Smooth muscle cell (in vitro differentiated cells): Measurements from ENCODE around the gene CFAP210. TPM values are rescaled to one million over a fixed set of nuclear protein-coding genes. Genes with fewer than 3 reads are reported as not detected.

Experiments used
- DNase-seq: peaks from one replicate; lab custom pipeline; 2025; ENCODE audit not compliant: unreplicated experiment; lab: John Stamatoyannopoulos, UW
- H2AFZ ChIP-seq: fragments of 200-600 bp; sonication (generic); 2 replicates; pipeline ENCODE4 v1.6.0; 2016; ENCODE audit warnings: antibody characterized with exemption, low read depth, mild to moderate bottlenecking
- H3F3A ChIP-seq: fragments of 200-600 bp; sonication (generic); 2 replicates; pipeline ENCODE4 v1.6.0; 2017; ENCODE audit warnings: antibody characterized with exemption, low read depth
- H3K27ac ChIP-seq: fragments of 200-600 bp; sonication (generic); 2 replicates; pipeline ENCODE4 v1.5.1; 2016; ENCODE audit warnings: low read depth, mild to moderate bottlenecking
- H3K27me3 ChIP-seq: fragments of 200-600 bp; sonication (generic); 2 replicates; pipeline ENCODE4 v1.6.1; 2016; ENCODE audit warnings: low read depth, mild to moderate bottlenecking
- H3K36me3 ChIP-seq: fragments of 200-600 bp; sonication (generic); 2 replicates; pipeline ENCODE4 v1.5.1; 2016; ENCODE audit warnings: low read depth
- H3K4me1 ChIP-seq: fragments of 200-600 bp; sonication (generic); 2 replicates; pipeline ENCODE4 v1.5.1; 2016; ENCODE audit warnings: low read depth
- H3K4me2 ChIP-seq: fragments of 200-600 bp; sonication (generic); 2 replicates; pipeline ENCODE4 v1.6.0; 2016; ENCODE audit warnings: mild to moderate bottlenecking
- H3K4me3 ChIP-seq: fragments of 200-600 bp; sonication (generic); 2 replicates; pipeline ENCODE4 v1.5.1; 2016; ENCODE audit warnings: mild to moderate bottlenecking
- H3K79me2 ChIP-seq: fragments of 200-600 bp; sonication (generic); 2 replicates; pipeline ENCODE4 v1.6.0; 2016; ENCODE audit warnings: low read depth, mild to moderate bottlenecking
- H3K9ac ChIP-seq: fragments of 200-600 bp; sonication (generic); 2 replicates; pipeline ENCODE4 v1.6.0; 2016; ENCODE audit warnings: low read depth
- H3K9me3 ChIP-seq: fragments of 200-600 bp; sonication (generic); replicated peaks from 2 replicates; pipeline ENCODE4 v1.5.1; 2016; ENCODE audit warnings: low read depth
- H4K20me1 ChIP-seq: fragments of 200-600 bp; sonication (generic); 2 replicates; pipeline ENCODE4 v1.6.0; 2016; ENCODE audit warnings: low read depth
- CTCF ChIP-seq: fragments of 200-600 bp; sonication (generic); IDR thresholded peaks from 2 replicates; pipeline ENCODE4 v1.5.1; 2017; ENCODE audit warnings: borderline replicate concordance, mild to moderate bottlenecking, antibody characterized with exemption; ENCODE audit not compliant: insufficient read depth, poor library complexity, severe bottlenecking
- WGBS: methylation state at CpG from one replicate; pipeline ENCODE4 v1.1.7; 2016; ENCODE audit warnings: low lambda C conversion rate; 5-methylcytosine and 5-hydroxymethylcytosine counted together
- polyA plus RNA-seq: library from polyadenylated mRNA; unstranded; fragments of >200 nt; fragmentation: Nextera tagmentation; extraction: Ambion mirVana; gene quantifications from 2 replicates; pipeline ENCODE4 v1.2.1, GENCODE V29; 2016
- total RNA-seq: library from RNA; depleted of rRNA; stranded (reverse); fragments of >200 nt; gene quantifications from 2 replicates; pipeline ENCODE4 v1.2.3, GENCODE V29; 2014

The CFAP210 gene
- total and polyA plus RNA-seq, 2 experiments from 2014 or later = 0.13 TPM; not detected in 1

GRCh38 chr2:169656164-169656563, 38.0 kb downstream of the CFAP210 start:
- Histone ChIP-seq H3K27me3 (peaks cover 9% of the 10 kb centered on the region), H3F3A (no peaks in the 10 kb centered on the region), H3K27ac (no peak overlapping the region), H3K36me3 (no peaks in the 10 kb centered on the region), H4K20me1 (no peaks in the 10 kb centered on the region), H3K4me3 (no peak overlapping the region), H3K4me2 (no peak overlapping the region), H3K4me1 (no peaks in the 10 kb centered on the region), H3K79me2 (no peaks in the 10 kb centered on the region), H2AFZ (no peak overlapping the region), H3K9me3 (no peaks in the 10 kb centered on the region), H3K9ac (no peak overlapping the region)
- 58% methylated on average over 3 of the region's 3 CpGs for WGBS
- no peak for DNase-seq
- no peak for TF ChIP-seq CTCF

GRCh38 chr2:169653636-169654035, 40.6 kb downstream of the CFAP210 start:
- no peaks in the 10 kb centered on the region for H3K4me1 ChIP-seq
- H3F3A ChIP-seq = no peaks in the 10 kb centered on the region
- H2AFZ ChIP-seq = no peak overlapping the region
- DNase-seq = no peak
- H4K20me1 ChIP-seq = no peaks in the 10 kb centered on the region
- no peak overlapping the region for H3K4me2 ChIP-seq
- WGBS = 65% methylated on average over 3 of the region's 3 CpGs
- H3K79me2 ChIP-seq = no peaks in the 10 kb centered on the region
- H3K4me3 ChIP-seq = no peak overlapping the region
- H3K9me3 ChIP-seq = no peaks in the 10 kb centered on the region
- H3K9ac ChIP-seq = no peak overlapping the region
- H3K27me3 ChIP-seq = peaks cover 9% of the 10 kb centered on the region
- TF ChIP-seq CTCF = no peak
- H3K27ac ChIP-seq = no peak overlapping the region
- no peaks in the 10 kb centered on the region for H3K36me3 ChIP-seq

GRCh38 chr2:169649278-169649677, 44.9 kb downstream of the CFAP210 start:
- TF ChIP-seq CTCF = no peak
- Histone ChIP-seq H3K27ac (no peak overlapping the region), H3K36me3 (no peaks in the 10 kb centered on the region), H3K79me2 (no peaks in the 10 kb centered on the region), H3K27me3 (peaks cover 4% of the 10 kb centered on the region), H3K9ac (no peak overlapping the region), H4K20me1 (no peaks in the 10 kb centered on the region), H3K9me3 (no peaks in the 10 kb centered on the region), H3F3A (peaks cover 3% of the 10 kb centered on the region), H2AFZ (no peak overlapping the region), H3K4me2 (no peak overlapping the region), H3K4me1 (no peaks in the 10 kb centered on the region), H3K4me3 (no peak overlapping the region)
- no peak for DNase-seq
- 88% methylated on average over 1 of the region's 1 CpG for WGBS

GRCh38 chr2:169647496-169647895, 46.7 kb downstream of the CFAP210 start:
- no peaks in the 10 kb centered on the region for H4K20me1 ChIP-seq
- DNase-seq = no peak
- no peaks in the 10 kb centered on the region for H3K27me3 ChIP-seq
- no peaks in the 10 kb centered on the region for H3K9me3 ChIP-seq
- no peaks in the 10 kb centered on the region for H3K4me1 ChIP-seq
- TF ChIP-seq CTCF = no peak
- H2AFZ ChIP-seq = no peak overlapping the region
- H3F3A ChIP-seq = peaks cover 6% of the 10 kb centered on the region
- H3K4me3 ChIP-seq = no peak overlapping the region
- no peak overlapping the region for H3K4me2 ChIP-seq
- H3K36me3 ChIP-seq = no peaks in the 10 kb centered on the region
- no peak overlapping the region for H3K9ac ChIP-seq
- 97% methylated on average over 2 of the region's 2 CpGs for WGBS
- H3K27ac ChIP-seq = no peak overlapping the region
- H3K79me2 ChIP-seq = no peaks in the 10 kb centered on the region
